GM21367 (cell line): ENCODE data around the gene ANKRD55.
"Not testable (repeated sequence)": the region's sequence is repeated elsewhere in the genome, so short reads cannot be mapped to it uniquely, and the experiment has no call there.

Experiments
- ATAC-seq: cut with Tn5 transposase; IDR thresholded peaks from one replicate; pipeline ENCODE4 v1.9.1; 2021; ENCODE audit not compliant: unreplicated experiment

ANKRD55 gene

DNA sequence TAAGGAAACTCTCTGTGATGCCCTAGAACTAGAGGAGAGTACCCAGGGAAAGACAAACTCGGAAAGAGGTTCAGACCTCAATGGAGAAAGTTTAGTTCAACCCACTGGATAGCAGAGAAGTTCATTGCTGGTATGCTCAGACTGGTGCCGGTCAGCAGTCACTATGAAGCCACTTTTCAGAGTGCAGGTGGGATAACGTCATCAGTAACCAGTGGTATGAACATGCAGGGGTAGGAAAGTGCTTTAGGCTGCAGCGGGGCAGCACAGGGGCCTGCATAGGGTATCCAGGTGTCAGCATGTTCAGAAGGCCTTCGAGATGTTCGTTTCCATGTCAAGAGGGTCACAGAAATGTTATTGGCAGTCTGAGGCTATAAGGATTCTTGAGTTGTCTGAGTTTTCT lies 20.8 kb upstream of the ANKRD55 start:
- no peak for ATAC-seq

DNA sequence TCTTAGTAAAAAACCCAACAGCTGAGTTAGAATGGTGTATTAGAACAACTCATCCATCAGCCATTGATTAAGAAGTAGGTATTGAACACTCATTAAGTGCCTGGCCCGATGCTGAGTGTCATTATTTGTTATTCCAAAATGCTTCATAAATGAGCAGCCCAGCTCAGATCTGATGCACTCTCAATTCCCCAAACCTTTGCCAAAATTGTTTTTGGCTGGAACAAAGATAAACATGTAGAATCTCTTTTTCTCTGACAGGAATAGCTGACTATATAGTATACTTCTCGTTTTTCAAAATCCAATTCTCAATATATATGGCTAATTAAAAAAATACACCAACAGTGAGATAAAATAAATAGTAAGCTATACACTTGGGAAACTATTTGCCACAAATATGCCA lies 20.0 kb upstream of the ANKRD55 start:
- ATAC-seq = no peak

DNA sequence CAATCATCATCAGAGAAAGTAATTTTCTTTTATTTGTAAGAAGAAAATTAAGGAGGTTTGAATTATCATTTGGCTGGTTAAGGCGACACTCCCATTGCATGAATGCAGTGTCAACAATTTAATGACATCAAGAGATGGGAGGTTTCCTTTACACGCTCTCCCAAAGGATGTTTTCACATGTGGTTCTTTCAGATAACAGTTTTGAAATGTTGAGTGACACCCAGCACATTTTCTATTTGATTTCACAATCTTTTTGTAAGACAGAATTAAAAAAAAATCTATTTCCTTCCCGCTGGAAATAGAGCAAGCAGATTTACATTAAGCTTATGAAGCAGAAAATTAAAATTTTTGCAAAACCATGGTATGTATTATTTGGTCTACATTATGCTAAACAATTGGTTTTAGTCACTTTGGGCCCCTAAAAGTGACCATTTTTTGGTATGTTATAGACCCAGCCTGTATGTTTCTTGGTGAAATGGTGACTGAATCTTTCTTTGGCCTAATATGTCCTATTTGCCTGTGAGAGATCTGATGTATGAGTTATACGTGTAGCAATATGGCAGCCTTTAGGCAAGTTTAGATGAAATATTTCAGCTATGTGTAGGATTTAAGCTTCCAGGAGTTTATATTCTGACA lies 18.9 kb upstream of the ANKRD55 start:
- no peak for ATAC-seq

DNA sequence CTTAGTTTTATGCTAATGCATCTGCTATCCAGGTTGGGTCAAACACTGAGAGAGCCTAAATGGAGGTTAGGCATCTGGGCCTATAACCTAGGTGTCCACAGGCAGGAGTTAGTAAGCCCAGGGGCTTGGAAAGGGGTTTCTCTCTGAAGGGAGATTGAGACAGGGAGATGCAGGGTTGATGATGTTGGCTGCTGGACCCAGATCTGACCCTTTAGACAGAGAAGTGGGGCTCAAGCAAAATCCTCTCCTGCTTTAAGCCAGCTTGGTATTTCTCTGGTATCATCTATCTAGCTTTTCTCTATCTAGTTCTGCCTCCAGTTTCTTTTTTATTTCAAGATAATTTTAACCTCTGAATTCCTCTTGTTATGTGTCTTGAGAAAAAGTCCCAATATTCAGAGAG lies 18.3 kb upstream of the ANKRD55 start:
- no peak for ATAC-seq

GRCh38 chr5:56250011-56250410 lies 16.9 kb upstream of the ANKRD55 start:
- ATAC-seq = no peak

DNA sequence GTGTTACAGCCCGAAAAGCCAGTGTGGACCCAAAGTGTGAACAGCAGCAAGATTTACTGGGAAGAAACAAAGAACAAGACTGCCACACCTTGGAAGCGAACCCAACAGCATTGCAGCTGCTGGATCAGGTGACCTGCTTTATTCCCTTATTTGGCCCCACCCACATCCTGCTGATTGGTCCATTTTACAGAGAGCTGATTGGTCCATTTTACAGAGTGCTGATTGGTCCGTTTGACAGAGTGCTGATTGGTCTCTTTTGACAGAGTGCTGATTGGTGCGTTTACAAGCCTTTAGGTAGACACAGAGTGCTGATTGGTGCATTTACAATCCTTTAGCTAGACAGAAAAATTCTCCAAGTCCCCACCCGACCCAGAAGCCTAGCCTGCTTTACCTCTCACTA lies 16.0 kb upstream of the ANKRD55 start:
- ATAC-seq = not testable (repeated sequence)

- no peak for ATAC-seq
Observed at GRCh38 chr5:56247592-56247991, 14.5 kb upstream of the ANKRD55 start.

DNA sequence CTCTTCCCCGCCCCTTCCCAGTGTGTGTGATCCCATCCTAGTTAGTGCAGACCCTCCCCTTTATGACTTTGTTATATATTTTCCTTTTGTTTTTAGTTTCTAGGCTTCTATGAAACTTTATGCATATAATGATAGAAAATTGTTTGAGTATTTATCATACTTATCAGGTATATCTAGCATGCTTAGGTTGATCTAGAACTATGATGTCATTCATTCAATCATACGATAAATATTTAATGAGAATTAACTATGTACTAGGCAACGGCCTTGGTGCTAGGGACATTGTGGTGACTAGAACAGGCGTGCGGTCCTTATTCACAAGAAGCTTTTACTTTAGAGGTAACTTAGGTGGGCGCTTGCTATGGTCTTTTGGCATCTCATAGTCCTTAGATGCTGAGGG lies 13.6 kb upstream of the ANKRD55 start:
- no peak for ATAC-seq

GRCh38 chr5:56245481-56245880 lies 12.4 kb upstream of the ANKRD55 start:
- no peak for ATAC-seq

- ATAC-seq = no peak
Observed at GRCh38 chr5:56244627-56245026, 11.5 kb upstream of the ANKRD55 start.

DNA sequence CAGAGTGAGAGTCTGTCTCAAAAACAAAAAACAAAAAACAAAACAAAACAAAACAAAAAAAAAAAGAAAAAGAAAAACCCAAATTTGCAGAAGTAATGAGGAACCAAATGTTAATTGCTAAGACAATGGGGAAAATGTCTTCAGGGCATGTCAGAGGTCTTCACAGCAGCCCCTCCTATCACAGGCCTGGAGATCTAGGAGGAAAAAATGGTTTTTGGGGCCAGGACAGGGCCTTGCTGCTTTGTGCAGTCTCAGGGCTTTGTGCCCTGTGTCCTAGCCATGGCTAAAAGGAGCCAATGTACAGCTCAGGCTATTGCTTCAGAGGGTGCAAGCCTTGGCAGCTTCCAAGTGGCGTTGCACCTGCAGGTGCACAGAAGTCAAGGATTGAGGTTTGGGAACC lies 9.1 kb upstream of the ANKRD55 start:
- not testable (repeated sequence) for ATAC-seq

- ATAC-seq = no peak
Observed at GRCh38 chr5:56232538-56232937, 592 bp downstream of the ANKRD55 start.

GRCh38 chr5:56230576-56230975 lies 2.6 kb downstream of the ANKRD55 start:
- no peak for ATAC-seq

GRCh38 chr5:56229111-56229510 lies 4.0 kb downstream of the ANKRD55 start:
- ATAC-seq = no peak

- no peak for ATAC-seq
Observed at GRCh38 chr5:56228631-56229030, 4.5 kb downstream of the ANKRD55 start.

DNA sequence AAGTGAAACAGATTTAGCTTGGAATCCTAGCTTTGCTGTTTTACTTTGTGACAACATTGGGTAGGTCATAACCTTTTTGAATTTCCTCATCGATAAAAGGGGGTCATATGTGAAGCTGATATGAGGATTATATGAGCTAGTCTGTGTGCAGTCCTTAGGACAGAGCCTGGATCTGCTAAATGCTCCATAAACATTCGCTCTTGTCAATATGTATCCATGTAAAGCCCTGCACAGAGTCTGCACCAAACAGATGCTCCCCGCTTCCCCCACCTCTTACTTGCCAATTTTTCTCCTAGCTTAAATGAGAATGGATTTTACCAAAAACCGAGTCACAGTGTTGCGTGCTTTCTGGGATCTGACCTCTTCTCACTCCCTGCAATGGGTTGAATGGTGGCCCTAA lies 5.4 kb downstream of the ANKRD55 start:
- ATAC-seq = no peak

DNA sequence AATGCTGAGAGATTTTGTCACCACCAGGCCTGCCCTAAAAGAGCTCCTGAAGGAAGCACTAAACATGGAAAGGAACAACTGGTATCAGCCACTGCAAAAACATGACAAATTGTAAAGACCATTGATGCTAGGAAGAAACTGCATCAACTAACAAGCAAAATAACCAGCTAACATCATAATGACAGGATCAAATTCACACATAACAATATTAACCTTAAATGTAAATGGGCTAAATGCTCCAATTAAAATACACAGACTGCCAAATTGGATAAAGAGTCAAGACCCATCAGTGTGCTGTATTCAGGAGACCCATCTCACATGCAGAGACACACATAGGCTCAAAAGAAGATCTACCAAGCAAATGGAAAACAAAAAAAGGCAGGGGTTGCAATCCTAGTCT lies 9.8 kb downstream of the ANKRD55 start:
- not testable (repeated sequence) for ATAC-seq

- ATAC-seq = not testable (repeated sequence)
Observed at GRCh38 chr5:56221601-56222000, 11.5 kb downstream of the ANKRD55 start.

GRCh38 chr5:56215019-56215830 lies 17.9 kb downstream of the ANKRD55 start:
- ATAC-seq = no peak

GRCh38 chr5:56213886-56214535 lies 19.1 kb downstream of the ANKRD55 start:
- not testable (repeated sequence) for ATAC-seq

- ATAC-seq = no peak
Observed at GRCh38 chr5:56212130-56212879, 20.8 kb downstream of the ANKRD55 start.
